Calu3 (cell line): ENCODE data around the gene DHX40. TPM values are rescaled to one million over a fixed set of nuclear protein-coding genes. Genes with fewer than 3 reads are reported as not detected.
"Not testable (repeated sequence)": the region's sequence is repeated elsewhere in the genome, so short reads cannot be mapped to it uniquely, and the experiment has no call there.

Experiments
- BruUV-seq: library from RNA; stranded (reverse); fragments of 400-500 nt; replicated peaks from 2 replicates; lab custom pipeline; 2021; lab: Mats Ljungman, UMichigan
- CTCF ChIA-PET: fragments of 300-600 bp; sonication (Branson Sonifier 250); formaldehyde crosslinking; loops from one replicate; lab custom pipeline; 2022; ENCODE audit warnings: antibody characterized with exemption; lab: Charles Lee
- DNase-seq: peaks from one replicate; pipeline ENCODE4 v3.0.0; 2022
- H3K27ac Mint-ChIP-seq: one replicate; pipeline ENCODE4 v1.8.0; 2022; ENCODE audit warnings: mixed read lengths; ENCODE audit not compliant: unreplicated experiment
- H3K27me3 Mint-ChIP-seq: one replicate; pipeline ENCODE4 v1.8.0; 2022; ENCODE audit warnings: mixed read lengths; ENCODE audit not compliant: unreplicated experiment
- H3K36me3 Mint-ChIP-seq: one replicate; pipeline ENCODE4 v1.8.0; 2022; ENCODE audit warnings: mild to moderate bottlenecking, moderate library complexity, mixed read lengths; ENCODE audit not compliant: insufficient read depth, unreplicated experiment
- H3K4me1 Mint-ChIP-seq: one replicate; pipeline ENCODE4 v1.8.0; 2022; ENCODE audit warnings: mild to moderate bottlenecking, low read depth, mixed read lengths; ENCODE audit not compliant: unreplicated experiment
- H3K4me3 Mint-ChIP-seq: one replicate; pipeline ENCODE4 v1.8.0; 2022; ENCODE audit warnings: mild to moderate bottlenecking, low read depth, moderate library complexity, mixed read lengths; ENCODE audit not compliant: unreplicated experiment
- H3K9me3 Mint-ChIP-seq: one replicate; pipeline ENCODE4 v1.8.0; 2022; ENCODE audit warnings: low read depth, mixed read lengths; ENCODE audit not compliant: unreplicated experiment
- CTCF ChIP-seq: fragments of 200-600 bp; IDR thresholded peaks from one replicate; pipeline ENCODE4 v1.8.0; 2022; ENCODE audit warnings: antibody characterized with exemption; ENCODE audit not compliant: unreplicated experiment
- intact Hi-C: fragments of 100-400 bp; cut with micrococcal nuclease; formaldehyde crosslinking; loops from one replicate; pipeline ENCODE4 v1.10.0; 2022; ENCODE audit not compliant: unreplicated experiment
- total RNA-seq: library from RNA; stranded (reverse); gene quantifications from 2 replicates; pipeline ENCODE4 v1.2.3, GENCODE V29; 2022

DHX40 gene
- total RNA-seq, 1 experiment from 2014 or later = 14.9 TPM

DNA sequence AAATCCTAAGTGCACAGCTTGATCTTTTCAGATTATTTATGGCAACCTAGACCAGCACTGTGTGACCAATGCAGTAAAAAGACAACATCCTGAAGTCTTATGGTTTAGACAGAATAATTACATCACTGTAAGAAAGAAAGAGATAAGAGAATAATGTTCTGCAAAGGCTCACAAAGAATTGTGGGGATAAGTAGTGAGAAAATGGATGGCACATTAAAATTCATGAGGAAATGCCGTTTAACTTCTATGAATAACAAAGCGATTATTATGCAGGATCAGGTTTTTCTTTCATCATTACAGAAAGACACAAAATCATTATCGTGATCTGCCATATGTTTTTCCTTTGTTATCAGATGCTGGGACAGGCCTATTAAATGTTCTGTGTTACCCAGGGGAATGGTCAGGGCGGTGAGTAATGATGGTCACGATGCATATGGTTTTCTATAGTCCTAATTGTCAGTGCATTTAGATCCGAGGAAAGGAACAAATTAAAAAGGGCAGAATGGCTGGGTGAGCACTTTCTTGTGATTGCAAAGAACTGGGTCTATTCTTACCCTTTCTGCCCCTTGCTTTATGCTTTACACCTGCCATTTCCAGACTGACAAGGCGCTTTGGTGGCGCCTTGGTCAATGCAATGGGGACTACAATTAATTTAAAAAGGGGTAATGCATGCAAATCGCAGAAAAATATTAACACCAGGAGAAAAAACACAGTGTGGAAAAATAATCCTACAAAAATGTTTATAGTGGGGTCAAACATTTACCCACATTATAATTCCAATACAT, 18.1 kb upstream of the DHX40 start:
- H3K4me3 Mint-ChIP-seq = no peak overlapping the region
- no peaks in the 10 kb centered on the region for H3K36me3 Mint-ChIP-seq
- no peaks in the 10 kb centered on the region for H3K9me3 Mint-ChIP-seq
- no peak for DNase-seq
- CTCF ChIA-PET = no interaction called here
- H3K27me3 Mint-ChIP-seq = no peaks in the 10 kb centered on the region
- no peak overlapping the region for H3K27ac Mint-ChIP-seq
- no peaks in the 10 kb centered on the region for H3K4me1 Mint-ChIP-seq
- intact Hi-C loops = no loop called here
- TF ChIP-seq CTCF = no peak
- BruUV-seq = no TSS peak

DNA sequence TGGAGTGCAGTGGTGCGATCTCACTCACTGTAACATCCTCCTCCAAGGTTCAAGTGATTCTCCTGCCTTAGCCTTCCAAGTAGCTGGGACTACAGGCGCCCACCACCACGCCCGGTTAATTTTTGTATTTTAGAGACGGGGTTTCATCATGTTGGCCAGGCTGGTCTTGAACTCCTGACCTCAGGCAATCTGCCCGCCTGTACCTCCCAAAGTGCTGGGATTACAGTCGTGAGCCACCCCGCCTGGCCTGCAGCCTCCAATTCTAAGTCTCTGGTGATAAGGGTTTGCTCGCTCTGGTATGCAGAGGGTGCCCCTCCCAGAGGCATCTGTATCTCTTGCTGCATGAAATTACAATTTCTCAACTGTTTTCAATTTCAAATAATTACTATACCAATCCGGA, 16.4 kb upstream of the DHX40 start:
- H3K4me3 Mint-ChIP-seq, H3K4me1 Mint-ChIP-seq, BruUV-seq, intact Hi-C loops, H3K27me3 Mint-ChIP-seq, CTCF ChIA-PET, DNase-seq, H3K27ac Mint-ChIP-seq, H3K36me3 Mint-ChIP-seq, H3K9me3 Mint-ChIP-seq: not testable (repeated sequence)

DNA sequence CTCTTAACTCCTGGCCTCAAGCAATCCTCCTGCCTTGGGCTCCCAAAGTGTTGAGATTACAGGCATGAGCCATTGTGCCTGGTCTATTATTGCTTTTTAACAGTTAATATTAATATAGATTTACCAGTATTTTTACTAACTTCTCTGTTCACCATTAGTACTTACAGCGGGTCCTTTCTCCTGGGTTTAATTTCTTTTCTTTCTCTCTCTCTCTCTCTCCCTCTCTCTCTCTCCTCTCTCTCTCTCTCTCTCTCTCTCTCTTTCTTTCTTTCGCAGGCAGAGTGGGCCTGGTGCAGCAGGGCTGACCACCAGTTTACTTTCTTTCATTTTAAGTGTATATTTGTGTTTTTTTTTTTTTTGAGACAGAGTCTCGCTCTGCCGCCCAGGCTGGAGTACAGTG, 14.7 kb upstream of the DHX40 start:
- CTCF ChIA-PET = interaction anchor here (0.6 kb wide), 1 partner anchor 1538 kb away, joined by 6 read pairs; no protein-coding TSS in a partner anchor
- no TSS peak for BruUV-seq

DNA sequence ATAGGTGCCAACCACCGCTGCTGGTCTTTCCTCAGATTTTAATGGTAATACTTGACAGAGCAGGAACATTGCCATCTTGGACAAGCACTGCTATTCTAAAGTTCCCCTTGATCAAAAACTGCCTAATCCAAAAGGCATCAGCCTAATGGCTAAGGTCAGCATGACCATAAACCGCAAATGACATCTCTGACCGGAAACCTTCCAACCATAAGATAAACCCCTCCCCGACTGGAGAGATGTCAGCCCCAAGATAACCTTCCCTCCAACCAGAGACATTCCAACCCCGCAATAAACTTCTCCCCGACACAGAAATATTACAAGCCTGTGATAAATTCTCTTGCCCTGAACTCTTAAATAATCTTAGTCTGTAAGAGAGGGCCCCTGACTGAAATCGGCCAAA, 7.4 kb upstream of the DHX40 start:
- H3K9me3 Mint-ChIP-seq = no peaks in the 10 kb centered on the region
- no TSS peak for BruUV-seq
- CTCF ChIA-PET = no interaction called here
- H3K27me3 Mint-ChIP-seq = no peaks in the 10 kb centered on the region
- H3K27ac Mint-ChIP-seq = no peak overlapping the region
- TF ChIP-seq CTCF = no peak
- no peak overlapping the region for H3K4me3 Mint-ChIP-seq
- intact Hi-C loops = loop anchor here (5.0 to 10.0 kb wide), 2 partner anchors 91 to 243 kb away; no protein-coding TSS in a partner anchor
- no peaks in the 10 kb centered on the region for H3K4me1 Mint-ChIP-seq
- DNase-seq = no peak
- no peaks in the 10 kb centered on the region for H3K36me3 Mint-ChIP-seq

More for the DNA sequence above, 14.7 kb upstream of the DHX40 start:
- Mint-ChIP-seq H3K4me1 (no peaks in the 10 kb centered on the region), H3K36me3 (no peaks in the 10 kb centered on the region), H3K27ac (no peak overlapping the region), H3K27me3 (no peaks in the 10 kb centered on the region), H3K9me3 (no peaks in the 10 kb centered on the region), H3K4me3 (no peak overlapping the region)
- intact Hi-C loops = loop anchor here (10.0 kb wide), 1 partner anchor 236 kb away; no protein-coding TSS in a partner anchor
- TF ChIP-seq CTCF = no peak
- DNase-seq = no peak

- Mint-ChIP-seq H3K27ac (no peak overlapping the region), H3K27me3 (no peaks in the 10 kb centered on the region), H3K4me1 (no peaks in the 10 kb centered on the region), H3K36me3 (no peaks in the 10 kb centered on the region), H3K4me3 (no peak overlapping the region), H3K9me3 (no peaks in the 10 kb centered on the region)
- DNase-seq = no peak
- CTCF ChIA-PET = interaction anchor here (0.6 to 1.6 kb wide), 4 partner anchors 47 to 533 kb away, joined by 3 to 4 read pairs (median 4); no protein-coding TSS in a partner anchor
- no peak for TF ChIP-seq CTCF
- BruUV-seq = no TSS peak
- intact Hi-C loops = loop anchor here (5.0 to 10.0 kb wide), 2 partner anchors 92 to 244 kb away; no protein-coding TSS in a partner anchor
Measured at GRCh38 chr17:59558953-59559352, 6.5 kb upstream of the DHX40 start.
